Thoracic aorta (tissue), 2 donors: ENCODE results near the gene NNT. TPM values are rescaled to one million over a fixed set of nuclear protein-coding genes. Genes with fewer than 3 reads are reported as not detected.
"Not testable (repeated sequence)": the region's sequence is repeated elsewhere in the genome, so short reads cannot be mapped to it uniquely, and the experiment has no call there.

Experiments
- ATAC-seq: fragments of 150-250 bp; one replicate; pipeline ENCODE4 v1.8.0; 2017; ENCODE audit warnings: low read depth; ENCODE audit not compliant: insufficient number of reproducible peaks, low FRiP score
- DNase-seq: peaks from one replicate; pipeline ENCODE4 v3.0.0-alpha.2; 2020; ENCODE audit warnings: low spot score
- H3K27ac ChIP-seq, 2 donors: fragments of 200-600 bp; sonication (generic); 1 replicate in 1 of 2; 2 replicates in 1 of 2; pipeline ENCODE4 v1.5.1; 2016; ENCODE audit warnings: mild to moderate bottlenecking in 2 of 2, moderate library complexity in 2 of 2
- H3K27me3 ChIP-seq: fragments of 200-600 bp; sonication (generic); replicated peaks from 2 replicates; pipeline ENCODE4 v1.6.0; 2016; ENCODE audit warnings: mild to moderate bottlenecking; ENCODE audit not compliant: insufficient read depth
- H3K36me3 ChIP-seq: fragments of 200-600 bp; sonication (generic); one replicate; pipeline ENCODE4 v1.5.1; 2016
- H3K4me1 ChIP-seq, 2 donors: fragments of 200-600 bp; sonication (generic); 1 replicate in 1 of 2; 2 replicates in 1 of 2; pipeline versions ENCODE4 v1.5.1 to v1.6.0; 2016; ENCODE audit warnings: low read depth in 2 of 2, mild to moderate bottlenecking in 1 of 2; ENCODE audit not compliant: control insufficient read depth in 1 of 2
- H3K4me3 ChIP-seq: fragments of 200-600 bp; sonication (generic); 2 replicates; pipeline ENCODE4 v1.5.1; 2016; ENCODE audit warnings: mild to moderate bottlenecking
- H3K9me3 ChIP-seq: fragments of 200-600 bp; sonication (generic); 2 replicates; pipeline ENCODE4 v1.5.1; 2016
- total RNA-seq, 2 donors: library from RNA; depleted of rRNA; stranded (reverse); fragments of >200 nt; gene quantifications; one replicate each; pipeline versions ENCODE4 v1.1.0 to v1.2.3, GENCODE V29; 2016
- TF ChIP-seq, protein P1 (sequence below): fragments of 200-600 bp; sonication (generic); IDR thresholded peaks from one replicate; pipeline ENCODE4 v1.5.1; 2019; ENCODE audit warnings: antibody characterized with exemption

NNT gene
- total RNA-seq, 2 donors from 2014 or later, result 27.9 to 28.9 TPM

DNA sequence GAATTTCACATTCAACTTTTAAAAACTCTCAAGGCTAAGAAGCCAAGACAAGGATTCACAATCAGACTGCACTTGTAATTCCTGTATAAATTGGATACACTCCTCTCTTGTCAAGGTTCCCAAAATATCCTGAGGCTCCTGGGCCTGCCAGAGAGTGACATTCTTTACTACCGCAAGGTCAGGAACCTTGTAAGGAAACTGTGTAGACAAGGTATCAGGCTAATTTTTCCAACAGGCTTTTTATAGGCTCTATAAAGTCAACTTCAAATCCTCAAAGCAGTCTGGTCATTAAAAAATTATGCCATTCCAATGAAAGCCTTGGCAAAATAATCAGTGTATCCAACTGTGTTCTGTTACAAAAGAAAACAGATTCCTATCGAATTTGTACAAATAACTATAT is 30.6 kb upstream of the NNT start:
- DNase-seq (no peak), ATAC-seq (no peak)
- Histone ChIP-seq H3K27me3 (no peaks in the 10 kb centered on the region), H3K27ac (peak overlapping the region; percentile 47 to 67), H3K4me1 (peaks cover 14 to 24% of the 10 kb centered on the region in 2 donors), H3K4me3 (peak overlapping the region; percentile 64), H3K9me3 (no peaks in the 10 kb centered on the region), H3K36me3 (no peaks in the 10 kb centered on the region)
- TF ChIP-seq, protein P1, sequence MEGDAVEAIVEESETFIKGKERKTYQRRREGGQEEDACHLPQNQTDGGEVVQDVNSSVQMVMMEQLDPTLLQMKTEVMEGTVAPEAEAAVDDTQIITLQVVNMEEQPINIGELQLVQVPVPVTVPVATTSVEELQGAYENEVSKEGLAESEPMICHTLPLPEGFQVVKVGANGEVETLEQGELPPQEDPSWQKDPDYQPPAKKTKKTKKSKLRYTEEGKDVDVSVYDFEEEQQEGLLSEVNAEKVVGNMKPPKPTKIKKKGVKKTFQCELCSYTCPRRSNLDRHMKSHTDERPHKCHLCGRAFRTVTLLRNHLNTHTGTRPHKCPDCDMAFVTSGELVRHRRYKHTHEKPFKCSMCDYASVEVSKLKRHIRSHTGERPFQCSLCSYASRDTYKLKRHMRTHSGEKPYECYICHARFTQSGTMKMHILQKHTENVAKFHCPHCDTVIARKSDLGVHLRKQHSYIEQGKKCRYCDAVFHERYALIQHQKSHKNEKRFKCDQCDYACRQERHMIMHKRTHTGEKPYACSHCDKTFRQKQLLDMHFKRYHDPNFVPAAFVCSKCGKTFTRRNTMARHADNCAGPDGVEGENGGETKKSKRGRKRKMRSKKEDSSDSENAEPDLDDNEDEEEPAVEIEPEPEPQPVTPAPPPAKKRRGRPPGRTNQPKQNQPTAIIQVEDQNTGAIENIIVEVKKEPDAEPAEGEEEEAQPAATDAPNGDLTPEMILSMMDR, result no peak

DNA sequence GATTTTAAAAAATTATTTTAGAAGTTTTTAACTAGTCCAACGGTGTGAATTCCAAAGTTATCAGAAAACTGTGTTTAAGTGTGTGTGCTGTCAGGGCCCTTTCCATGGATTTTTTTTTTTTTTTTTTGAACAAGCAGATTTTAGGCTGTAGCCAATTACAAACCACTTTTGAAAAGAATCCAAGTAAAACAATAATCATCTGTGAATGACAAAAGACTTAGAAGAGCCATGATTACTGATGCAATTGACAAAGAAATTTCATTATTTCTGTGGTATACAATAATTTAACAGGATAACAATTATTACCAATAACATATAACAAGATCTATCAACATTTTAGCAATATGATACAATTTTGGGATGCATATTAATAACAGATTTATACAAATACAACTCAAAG is 29.9 kb upstream of the NNT start:
- TF ChIP-seq, protein P1, result no peak
- Histone ChIP-seq H3K4me1 (peaks cover 14 to 24% of the 10 kb centered on the region in 2 donors), H3K9me3 (no peaks in the 10 kb centered on the region), H3K27ac (peak overlapping the region; percentile 47 to 67), H3K4me3 (no peak overlapping the region), H3K27me3 (no peaks in the 10 kb centered on the region), H3K36me3 (no peaks in the 10 kb centered on the region)
- DNase-seq, result no peak
- ATAC-seq, result no peak

DNA sequence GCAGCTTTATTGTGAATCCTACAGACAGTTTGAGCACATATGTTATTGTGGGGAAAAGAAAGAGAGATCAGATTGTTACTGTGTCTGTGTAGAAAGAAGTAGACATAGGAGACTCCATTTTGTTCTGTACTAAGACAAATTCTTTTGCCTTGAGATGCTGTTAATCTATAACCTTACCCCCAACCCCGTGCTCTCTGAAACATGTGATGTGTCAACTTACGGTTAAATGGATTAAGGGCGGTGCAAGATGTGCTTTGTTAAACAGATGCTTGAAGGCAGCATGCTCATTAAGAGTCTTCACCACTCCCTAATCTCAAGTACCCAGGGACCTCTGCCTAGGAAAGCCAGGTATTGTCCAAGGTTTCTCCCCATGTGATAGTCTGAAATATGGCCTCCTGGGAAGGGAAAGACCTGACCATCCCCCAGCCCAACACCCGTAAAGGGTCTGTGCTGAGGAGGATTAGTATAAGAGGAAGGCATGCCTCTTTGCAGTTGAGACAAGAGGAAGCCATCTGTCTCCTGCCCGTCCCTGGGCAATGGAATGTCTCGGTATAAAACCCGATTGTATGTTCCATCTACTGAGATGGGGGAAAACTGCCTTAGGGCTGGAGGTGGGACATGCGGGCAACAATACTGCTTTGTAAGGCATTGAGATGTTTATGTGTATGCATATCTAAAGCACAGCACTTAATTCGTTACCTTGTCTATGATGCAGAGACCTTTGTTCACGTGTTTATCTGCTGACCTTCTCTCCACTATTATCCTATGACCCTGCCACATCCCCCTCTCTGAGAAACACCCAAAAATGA is 22.4 kb upstream of the NNT start:
- not testable (repeated sequence) for H3K27me3 ChIP-seq, H3K4me1 ChIP-seq, H3K4me3 ChIP-seq, DNase-seq, H3K9me3 ChIP-seq, ATAC-seq, H3K36me3 ChIP-seq, H3K27ac ChIP-seq

GRCh38 chr5:43581398-43581797 is 21.6 kb upstream of the NNT start:
- H3K4me3 ChIP-seq, result no peak overlapping the region
- DNase-seq (no peak), ATAC-seq (no peak)
- H3K36me3 ChIP-seq, result no peaks in the 10 kb centered on the region
- no peaks in the 10 kb centered on the region for H3K4me1 ChIP-seq
- H3K9me3 ChIP-seq, result no peaks in the 10 kb centered on the region
- TF ChIP-seq, protein P1, result no peak
- H3K27me3 ChIP-seq, result no peaks in the 10 kb centered on the region
- H3K27ac ChIP-seq, result no peak overlapping the region

- Histone ChIP-seq H3K27ac (no peak overlapping the region), H3K36me3 (no peaks in the 10 kb centered on the region), H3K4me3 (no peak overlapping the region), H3K9me3 (no peaks in the 10 kb centered on the region), H3K4me1 (no peaks in the 10 kb centered on the region), H3K27me3 (no peaks in the 10 kb centered on the region)
- no peak for ATAC-seq
- no peak for DNase-seq
- TF ChIP-seq, protein P1, result no peak
Measured at GRCh38 chr5:43582082-43583005, 20.6 kb upstream of the NNT start.
